ENCODE measurements around the gene CARD11. TPM values are rescaled to one million over a fixed set of nuclear protein-coding genes. Genes with fewer than 3 reads are reported as not detected.

Gene CARD11
- polyA plus RNA-seq, 2 donors: 0.66 to 1.3 TPM

- Histone ChIP-seq H3K36me3 (ENCODE audit: control insufficient read depth in 2 of 2, insufficient read depth in 2 of 2, low read length in 1 of 2) (no peaks in the 10 kb centered on the region), H3K27me3 (ENCODE audit: control insufficient read depth in 1 of 2, insufficient read depth in 2 of 2, low read length in 2 of 2) (no peaks in the 10 kb centered on the region), H3K4me1 (ENCODE audit: control insufficient read depth in 2 of 2, insufficient read depth in 2 of 2, low read length in 1 of 2) (peaks cover 0 to 2% of the 10 kb centered on the region in 2 donors), H3K4me3 (ENCODE audit: low read depth in 1 of 2, low read length in 2 of 2) (no peak overlapping the region), H3K27ac (ENCODE audit: low read depth in 2 of 2, low read length in 1 of 2) (no peak overlapping the region), H3K9me3 (ENCODE audit: control insufficient read depth in 2 of 2, insufficient read depth in 1 of 2, low read depth in 1 of 2, low read length in 1 of 2) (peaks cover 3 to 7% of the 10 kb centered on the region in 2 donors)
- 74 to 80% methylated on average over 7 of the region's 7 CpGs for WGBS, 2 donors
These were observed 34.8 kb upstream of the CARD11 start for GRCh38 chr7:3078514-3078913.

GRCh38 chr7:3076700-3077099 is 33.0 kb upstream of the CARD11 start:
- WGBS, 2 donors: 90 to 92% methylated on average over 4 of the region's 4 CpGs
- Histone ChIP-seq H3K4me1 (ENCODE audit: control insufficient read depth in 2 of 2, insufficient read depth in 2 of 2, low read length in 1 of 2) (peaks cover 0 to 2% of the 10 kb centered on the region in 2 donors), H3K36me3 (ENCODE audit: control insufficient read depth in 2 of 2, insufficient read depth in 2 of 2, low read length in 1 of 2) (no peaks in the 10 kb centered on the region), H3K27ac (ENCODE audit: low read depth in 2 of 2, low read length in 1 of 2) (no peak overlapping the region), H3K9me3 (ENCODE audit: control insufficient read depth in 2 of 2, insufficient read depth in 1 of 2, low read depth in 1 of 2, low read length in 1 of 2) (peaks cover 3 to 7% of the 10 kb centered on the region in 2 donors), H3K4me3 (ENCODE audit: low read depth in 1 of 2, low read length in 2 of 2) (no peak overlapping the region), H3K27me3 (ENCODE audit: control insufficient read depth in 1 of 2, insufficient read depth in 2 of 2, low read length in 2 of 2) (no peaks in the 10 kb centered on the region)

- H3K36me3 ChIP-seq (ENCODE audit: control insufficient read depth in 2 of 2, insufficient read depth in 2 of 2, low read length in 1 of 2): no peaks in the 10 kb centered on the region
- H3K4me3 ChIP-seq (ENCODE audit: low read depth in 1 of 2, low read length in 2 of 2): no peak overlapping the region
- H3K27ac ChIP-seq (ENCODE audit: low read depth in 2 of 2, low read length in 1 of 2): no peak overlapping the region
- H3K9me3 ChIP-seq (ENCODE audit: control insufficient read depth in 2 of 2, insufficient read depth in 1 of 2, low read depth in 1 of 2, low read length in 1 of 2): peaks cover 3 to 7% of the 10 kb centered on the region in 2 donors
- 77 to 82% methylated on average over 3 of the region's 3 CpGs for WGBS, 2 donors
- H3K4me1 ChIP-seq (ENCODE audit: control insufficient read depth in 2 of 2, insufficient read depth in 2 of 2, low read length in 1 of 2): peaks cover 0 to 2% of the 10 kb centered on the region in 2 donors
- H3K27me3 ChIP-seq (ENCODE audit: control insufficient read depth in 1 of 2, insufficient read depth in 2 of 2, low read length in 2 of 2): no peaks in the 10 kb centered on the region
These were observed 32.5 kb upstream of the CARD11 start for GRCh38 chr7:3076163-3076562.

- peaks cover 3 to 9% of the 10 kb centered on the region in 2 donors for H3K9me3 ChIP-seq (ENCODE audit: control insufficient read depth in 2 of 2, insufficient read depth in 1 of 2, low read depth in 1 of 2, low read length in 1 of 2)
- H3K27ac ChIP-seq (ENCODE audit: low read depth in 2 of 2, low read length in 1 of 2): no peak overlapping the region
- WGBS, 2 donors: 71 to 80% methylated on average over 4 of the region's 4 CpGs
- no peaks in the 10 kb centered on the region for H3K36me3 ChIP-seq (ENCODE audit: control insufficient read depth in 2 of 2, insufficient read depth in 2 of 2, low read length in 1 of 2)
- H3K4me1 ChIP-seq (ENCODE audit: control insufficient read depth in 2 of 2, insufficient read depth in 2 of 2, low read length in 1 of 2): peaks cover 0 to 2% of the 10 kb centered on the region in 2 donors
- H3K4me3 ChIP-seq (ENCODE audit: low read depth in 1 of 2, low read length in 2 of 2): no peak overlapping the region
- H3K27me3 ChIP-seq (ENCODE audit: control insufficient read depth in 1 of 2, insufficient read depth in 2 of 2, low read length in 2 of 2): no peaks in the 10 kb centered on the region
These were observed 31.8 kb upstream of the CARD11 start for GRCh38 chr7:3075441-3075840.

DNA sequence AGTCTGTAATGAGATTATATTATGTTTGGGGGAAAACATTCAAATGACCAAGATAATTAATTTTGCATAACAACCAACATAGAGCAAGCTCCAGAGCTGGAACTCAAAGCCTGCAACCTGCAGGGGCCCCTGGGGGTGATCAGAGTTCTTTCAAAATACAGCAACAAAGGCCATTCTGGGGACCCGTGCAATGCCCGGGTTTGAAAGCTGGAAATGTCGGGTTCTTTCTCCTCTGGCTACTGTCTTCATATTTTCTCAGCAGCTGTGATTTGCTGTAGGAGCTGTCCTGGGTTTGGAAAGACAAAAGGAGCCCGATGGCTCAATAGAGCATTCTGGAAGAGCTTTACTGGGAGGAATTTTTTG is 30.8 kb upstream of the CARD11 start:
- Histone ChIP-seq H3K9me3 (ENCODE audit: control insufficient read depth in 2 of 2, insufficient read depth in 1 of 2, low read depth in 1 of 2, low read length in 1 of 2) (peaks cover 3 to 9% of the 10 kb centered on the region in 2 donors), H3K4me1 (ENCODE audit: control insufficient read depth in 2 of 2, insufficient read depth in 2 of 2, low read length in 1 of 2) (peaks cover 0 to 2% of the 10 kb centered on the region in 2 donors), H3K36me3 (ENCODE audit: control insufficient read depth in 2 of 2, insufficient read depth in 2 of 2, low read length in 1 of 2) (no peaks in the 10 kb centered on the region), H3K27ac (ENCODE audit: low read depth in 2 of 2, low read length in 1 of 2) (no peak overlapping the region), H3K4me3 (ENCODE audit: low read depth in 1 of 2, low read length in 2 of 2) (no peak overlapping the region), H3K27me3 (ENCODE audit: control insufficient read depth in 1 of 2, insufficient read depth in 2 of 2, low read length in 2 of 2) (no peaks in the 10 kb centered on the region)
- WGBS, 2 donors: 69 to 73% methylated on average over 4 of the region's 4 CpGs

DNA sequence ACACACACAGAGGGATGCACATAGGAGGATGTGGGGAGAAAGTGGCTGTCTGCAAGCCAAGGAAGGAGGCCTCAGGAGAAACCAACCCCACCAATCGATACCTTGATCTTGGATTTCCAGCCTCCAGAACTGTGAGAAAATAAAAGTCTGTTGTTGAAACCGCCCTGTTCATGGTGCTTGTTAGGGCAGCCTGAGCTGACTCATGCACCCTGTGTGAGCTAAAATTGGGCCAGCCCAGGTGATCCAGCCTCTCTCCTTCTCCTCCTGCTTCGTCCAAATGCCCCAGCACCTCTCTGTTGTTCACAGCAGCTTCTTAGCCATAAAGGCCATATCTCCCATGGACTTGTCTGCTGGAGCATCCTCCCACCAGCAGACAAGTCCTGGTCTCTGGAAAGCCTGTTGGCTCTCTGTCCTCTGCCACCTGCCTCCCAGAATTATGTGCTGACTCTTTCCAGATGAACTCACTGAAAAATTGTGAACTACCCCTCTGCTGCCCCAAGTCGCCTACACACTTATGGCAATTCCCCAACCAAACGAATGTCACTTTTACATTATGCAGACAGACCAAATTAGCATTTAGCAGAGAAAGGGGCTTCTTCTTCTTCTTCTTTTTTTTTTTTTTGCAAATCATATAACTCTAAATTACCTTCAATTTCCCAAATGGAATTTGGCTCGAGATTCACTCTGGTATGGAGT is 30.2 kb upstream of the CARD11 start:
- Histone ChIP-seq H3K27me3 (ENCODE audit: control insufficient read depth in 1 of 2, insufficient read depth in 2 of 2, low read length in 2 of 2) (no peaks in the 10 kb centered on the region), H3K36me3 (ENCODE audit: control insufficient read depth in 2 of 2, insufficient read depth in 2 of 2, low read length in 1 of 2) (no peaks in the 10 kb centered on the region), H3K9me3 (ENCODE audit: control insufficient read depth in 2 of 2, insufficient read depth in 1 of 2, low read depth in 1 of 2, low read length in 1 of 2) (peaks cover 3 to 9% of the 10 kb centered on the region in 2 donors), H3K4me3 (ENCODE audit: low read depth in 1 of 2, low read length in 2 of 2) (no peak overlapping the region), H3K4me1 (ENCODE audit: control insufficient read depth in 2 of 2, insufficient read depth in 2 of 2, low read length in 1 of 2) (peaks cover 0 to 2% of the 10 kb centered on the region in 2 donors), H3K27ac (ENCODE audit: low read depth in 2 of 2, low read length in 1 of 2) (no peak overlapping the region)
- WGBS, 2 donors: 73 to 75% methylated on average over 6 of the region's 6 CpGs

GRCh38 chr7:3070908-3071307 is 27.2 kb upstream of the CARD11 start:
- peaks cover 1 to 3% of the 10 kb centered on the region in 2 donors for H3K9me3 ChIP-seq (ENCODE audit: control insufficient read depth in 2 of 2, insufficient read depth in 1 of 2, low read depth in 1 of 2, low read length in 1 of 2)
- H3K4me3 ChIP-seq (ENCODE audit: low read depth in 1 of 2, low read length in 2 of 2): no peak overlapping the region
- H3K4me1 ChIP-seq (ENCODE audit: control insufficient read depth in 2 of 2, insufficient read depth in 2 of 2, low read length in 1 of 2): peaks cover 0 to 2% of the 10 kb centered on the region in 2 donors
- WGBS, 2 donors: 88 to 96% methylated on average over 4 of the region's 4 CpGs
- H3K36me3 ChIP-seq (ENCODE audit: control insufficient read depth in 2 of 2, insufficient read depth in 2 of 2, low read length in 1 of 2): no peaks in the 10 kb centered on the region
- no peaks in the 10 kb centered on the region for H3K27me3 ChIP-seq (ENCODE audit: control insufficient read depth in 1 of 2, insufficient read depth in 2 of 2, low read length in 2 of 2)
- no peak overlapping the region for H3K27ac ChIP-seq (ENCODE audit: low read depth in 2 of 2, low read length in 1 of 2)

- Histone ChIP-seq H3K4me3 (ENCODE audit: low read depth in 1 of 2, low read length in 2 of 2) (no peak overlapping the region), H3K27ac (ENCODE audit: low read depth in 2 of 2, low read length in 1 of 2) (no peak overlapping the region), H3K27me3 (ENCODE audit: control insufficient read depth in 1 of 2, insufficient read depth in 2 of 2, low read length in 2 of 2) (no peaks in the 10 kb centered on the region), H3K36me3 (ENCODE audit: control insufficient read depth in 2 of 2, insufficient read depth in 2 of 2, low read length in 1 of 2) (no peaks in the 10 kb centered on the region), H3K9me3 (ENCODE audit: control insufficient read depth in 2 of 2, insufficient read depth in 1 of 2, low read depth in 1 of 2, low read length in 1 of 2) (peaks cover 0 to 2% of the 10 kb centered on the region in 2 donors), H3K4me1 (ENCODE audit: control insufficient read depth in 2 of 2, insufficient read depth in 2 of 2, low read length in 1 of 2) (peaks cover 0 to 2% of the 10 kb centered on the region in 2 donors)
- 86 to 87% methylated on average over 10 of the region's 10 CpGs for WGBS, 2 donors
These were observed 26.2 kb upstream of the CARD11 start for GRCh38 chr7:3069771-3070449.

DNA sequence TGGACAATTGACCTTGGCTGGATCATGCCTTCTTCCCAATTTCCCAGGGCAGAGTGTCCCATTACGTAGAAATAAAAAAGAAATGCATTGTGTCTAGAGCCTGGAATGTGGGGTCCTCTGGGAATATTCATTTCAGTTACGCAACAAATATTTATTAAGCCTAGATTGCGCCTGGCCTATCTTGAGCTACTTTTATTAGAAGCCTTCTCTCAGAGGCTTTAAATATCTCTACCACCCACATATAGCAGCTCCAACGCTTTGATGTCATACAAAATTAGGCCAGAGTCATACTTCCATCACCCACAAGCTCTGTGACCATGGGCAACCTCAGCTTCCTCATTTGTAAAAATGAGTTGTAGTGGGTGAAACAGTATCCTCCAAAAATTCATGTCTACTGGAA is 24.9 kb upstream of the CARD11 start:
- no peaks in the 10 kb centered on the region for H3K36me3 ChIP-seq (ENCODE audit: control insufficient read depth in 2 of 2, insufficient read depth in 2 of 2, low read length in 1 of 2)
- no peaks in the 10 kb centered on the region for H3K4me1 ChIP-seq (ENCODE audit: control insufficient read depth in 2 of 2, insufficient read depth in 2 of 2, low read length in 1 of 2)
- H3K4me3 ChIP-seq (ENCODE audit: low read depth in 1 of 2, low read length in 2 of 2): no peak overlapping the region
- H3K9me3 ChIP-seq (ENCODE audit: control insufficient read depth in 2 of 2, insufficient read depth in 1 of 2, low read depth in 1 of 2, low read length in 1 of 2): peaks cover 0 to 2% of the 10 kb centered on the region in 2 donors
- 70 to 74% methylated on average over 4 of the region's 4 CpGs for WGBS, 2 donors
- no peaks in the 10 kb centered on the region for H3K27me3 ChIP-seq (ENCODE audit: control insufficient read depth in 1 of 2, insufficient read depth in 2 of 2, low read length in 2 of 2)
- H3K27ac ChIP-seq (ENCODE audit: low read depth in 2 of 2, low read length in 1 of 2): no peak overlapping the region
